ENCODE measurements around the gene PRICKLE4.

Gene PRICKLE4

GRCh38 chr6:41777551-41778285 is 2.9 kb upstream of the PRICKLE4 start:
- peak overlapping the region; percentile 91 for H3K4me3 Mint-ChIP-seq
- H3K27me3 Mint-ChIP-seq, result no peaks in the 10 kb centered on the region
- H3K9me3 Mint-ChIP-seq (ENCODE audit: low read depth), result no peaks in the 10 kb centered on the region
- H3K36me3 Mint-ChIP-seq, result no peaks in the 10 kb centered on the region
- H3K4me1 Mint-ChIP-seq (ENCODE audit: low read depth), result peaks cover 13% of the 10 kb centered on the region
- no peak overlapping the region for H3K27ac Mint-ChIP-seq

- Mint-ChIP-seq H3K4me1 (ENCODE audit: low read depth) (peaks cover 13% of the 10 kb centered on the region), H3K27me3 (no peaks in the 10 kb centered on the region), H3K36me3 (no peaks in the 10 kb centered on the region), H3K9me3 (ENCODE audit: low read depth) (no peaks in the 10 kb centered on the region), H3K4me3 (peak overlapping the region; percentile 91), H3K27ac (peak overlapping the region; percentile 38)
Measured at GRCh38 chr6:41778895-41779294, 1.7 kb upstream of the PRICKLE4 start.

- Mint-ChIP-seq H3K36me3 (no peaks in the 10 kb centered on the region), H3K27me3 (no peaks in the 10 kb centered on the region), H3K4me3 (peak overlapping the region; percentile 91), H3K9me3 (ENCODE audit: low read depth) (no peaks in the 10 kb centered on the region), H3K4me1 (ENCODE audit: low read depth) (peaks cover 13% of the 10 kb centered on the region), H3K27ac (peak overlapping the region; percentile 51)
Measured at GRCh38 chr6:41779336-41779735, 1.2 kb upstream of the PRICKLE4 start.

- no peaks in the 10 kb centered on the region for H3K36me3 Mint-ChIP-seq
- peaks cover 13% of the 10 kb centered on the region for H3K4me1 Mint-ChIP-seq (ENCODE audit: low read depth)
- H3K9me3 Mint-ChIP-seq (ENCODE audit: low read depth), result no peaks in the 10 kb centered on the region
- peak within 1 kb of the TSS; percentile 91 for H3K4me3 Mint-ChIP-seq
- no peaks in the 10 kb centered on the region for H3K27me3 Mint-ChIP-seq
- H3K27ac Mint-ChIP-seq, result peak within 1 kb of the TSS; percentile 61
Measured at GRCh38 chr6:41779788-41780550, 613 bp upstream of the PRICKLE4 start, which contains the start of gene FRS3. TSS of gene FRS3 (minus strand) at chr6:41779900. CDS start at chr6:41776987, 2,913 bp downstream.

- Mint-ChIP-seq H3K27ac (no peak overlapping the region), H3K27me3 (no peaks in the 10 kb centered on the region), H3K36me3 (no peaks in the 10 kb centered on the region), H3K4me1 (ENCODE audit: low read depth) (peaks cover 15% of the 10 kb centered on the region), H3K9me3 (ENCODE audit: low read depth) (no peaks in the 10 kb centered on the region), H3K4me3 (peak overlapping the region; percentile 73)
Measured at GRCh38 chr6:41781366-41781730, 766 bp downstream of the PRICKLE4 start.

- no peak overlapping the region for H3K4me3 Mint-ChIP-seq
- H3K36me3 Mint-ChIP-seq, result no peaks in the 10 kb centered on the region
- H3K9me3 Mint-ChIP-seq (ENCODE audit: low read depth), result no peaks in the 10 kb centered on the region
- no peak overlapping the region for H3K27ac Mint-ChIP-seq
- H3K27me3 Mint-ChIP-seq, result no peaks in the 10 kb centered on the region
- H3K4me1 Mint-ChIP-seq (ENCODE audit: low read depth), result peaks cover 17% of the 10 kb centered on the region
Measured at GRCh38 chr6:41783106-41783780, 2.7 kb downstream of the PRICKLE4 start.

GRCh38 chr6:41784581-41785171 is 4.1 kb downstream of the PRICKLE4 start:
- Mint-ChIP-seq H3K9me3 (ENCODE audit: low read depth) (no peaks in the 10 kb centered on the region), H3K27me3 (no peaks in the 10 kb centered on the region), H3K4me3 (peak overlapping the region; percentile 35), H3K36me3 (peaks cover 3% of the 10 kb centered on the region), H3K27ac (no peak overlapping the region), H3K4me1 (ENCODE audit: low read depth) (peaks cover 20% of the 10 kb centered on the region)

GRCh38 chr6:41785254-41785653 is 4.7 kb downstream of the PRICKLE4 start:
- Mint-ChIP-seq H3K27me3 (no peaks in the 10 kb centered on the region), H3K9me3 (ENCODE audit: low read depth) (no peaks in the 10 kb centered on the region), H3K4me1 (ENCODE audit: low read depth) (peaks cover 23% of the 10 kb centered on the region), H3K27ac (no peak overlapping the region), H3K4me3 (peak overlapping the region; percentile 98), H3K36me3 (peaks cover 6% of the 10 kb centered on the region)

GRCh38 chr6:41785689-41786450 is 5.3 kb downstream of the PRICKLE4 start:
- H3K27ac Mint-ChIP-seq, result no peak overlapping the region
- H3K36me3 Mint-ChIP-seq, result peaks cover 6% of the 10 kb centered on the region
- H3K4me3 Mint-ChIP-seq, result peak overlapping the region; percentile 98
- no peaks in the 10 kb centered on the region for H3K9me3 Mint-ChIP-seq (ENCODE audit: low read depth)
- H3K27me3 Mint-ChIP-seq, result no peaks in the 10 kb centered on the region
- peaks cover 22% of the 10 kb centered on the region for H3K4me1 Mint-ChIP-seq (ENCODE audit: low read depth)

GRCh38 chr6:41786451-41787218 is 6.1 kb downstream of the PRICKLE4 start:
- Mint-ChIP-seq H3K4me1 (ENCODE audit: low read depth) (peaks cover 19% of the 10 kb centered on the region), H3K27me3 (no peaks in the 10 kb centered on the region), H3K36me3 (peaks cover 6% of the 10 kb centered on the region), H3K4me3 (peak overlapping the region; percentile 98), H3K9me3 (ENCODE audit: low read depth) (no peaks in the 10 kb centered on the region), H3K27ac (peak overlapping the region; percentile 94)

GRCh38 chr6:41787219-41787917 is 6.8 kb downstream of the PRICKLE4 start, which contains the start of gene TOMM6:
TSS of gene TOMM6 (plus strand) at chr6:41787694. CDS start at chr6:41787698, 4 bp downstream.
- peak within 1 kb of the TSS; percentile 98 for H3K4me3 Mint-ChIP-seq
- peaks cover 20% of the 10 kb centered on the region for H3K4me1 Mint-ChIP-seq (ENCODE audit: low read depth)
- peak within 1 kb of the TSS; percentile 94 for H3K27ac Mint-ChIP-seq
- peaks cover 6% of the 10 kb centered on the region for H3K36me3 Mint-ChIP-seq
- no peaks in the 10 kb centered on the region for H3K9me3 Mint-ChIP-seq (ENCODE audit: low read depth)
- H3K27me3 Mint-ChIP-seq, result no peaks in the 10 kb centered on the region

- H3K4me3 Mint-ChIP-seq, result peak overlapping the region; percentile 98
- H3K36me3 Mint-ChIP-seq, result peaks cover 6% of the 10 kb centered on the region
- H3K27me3 Mint-ChIP-seq, result no peaks in the 10 kb centered on the region
- H3K4me1 Mint-ChIP-seq (ENCODE audit: low read depth), result peaks cover 20% of the 10 kb centered on the region
- no peaks in the 10 kb centered on the region for H3K9me3 Mint-ChIP-seq (ENCODE audit: low read depth)
- peak overlapping the region; percentile 77 for H3K27ac Mint-ChIP-seq
Measured at GRCh38 chr6:41789390-41789724, 8.8 kb downstream of the PRICKLE4 start.

GRCh38 chr6:41790045-41790444 is 9.5 kb downstream of the PRICKLE4 start:
- Mint-ChIP-seq H3K36me3 (peaks cover 6% of the 10 kb centered on the region), H3K4me1 (ENCODE audit: low read depth) (peaks cover 20% of the 10 kb centered on the region), H3K4me3 (peak overlapping the region; percentile 40), H3K27ac (peak overlapping the region; percentile 61), H3K9me3 (ENCODE audit: low read depth) (no peaks in the 10 kb centered on the region), H3K27me3 (no peaks in the 10 kb centered on the region)

Measured in activated naive CD8-positive, alpha-beta T cell (primary cell).